Activated CD4-positive, alpha-beta T cell treated with anti-CD3 and anti-CD28 coated beads, Interleukin-2, amount 10 ng/mL, durations not matched to agents 24 days and 14 days (primary cell): ENCODE data around the gene COX7B2. TPM values are rescaled to one million over a fixed set of nuclear protein-coding genes. Genes with fewer than 3 reads are reported as not detected.

Experiments
- DNase-seq: peaks from one replicate; pipeline ENCODE4 v3.0.0; 2022
- H3K27ac Mint-ChIP-seq: one replicate; pipeline ENCODE4 v1.8.0; 2022; ENCODE audit warnings: mild to moderate bottlenecking, mixed read lengths
- H3K27me3 Mint-ChIP-seq: one replicate; pipeline ENCODE4 v1.8.0; 2022; ENCODE audit warnings: mixed read lengths
- H3K36me3 Mint-ChIP-seq: one replicate; pipeline ENCODE4 v1.8.0; 2022; ENCODE audit warnings: low read depth, mild to moderate bottlenecking, mixed read lengths
- H3K4me1 Mint-ChIP-seq: one replicate; pipeline ENCODE4 v1.8.0; 2021; ENCODE audit warnings: mixed read lengths
- H3K4me3 Mint-ChIP-seq: one replicate; pipeline ENCODE4 v1.8.0; 2022; ENCODE audit warnings: mild to moderate bottlenecking, moderate library complexity, mixed read lengths
- H3K9me3 Mint-ChIP-seq: one replicate; pipeline ENCODE4 v1.8.0; 2021; ENCODE audit warnings: mixed read lengths
- intact Hi-C: fragments of 100-400 bp; cut with micrococcal nuclease; formaldehyde crosslinking; loops from one replicate; pipeline ENCODE4 v1.15.1; 2023
- total RNA-seq: library from RNA; stranded (reverse); gene quantifications from 2 replicates; pipeline ENCODE4 v1.2.3, GENCODE V29; 2022

Gene COX7B2
- total RNA-seq, result not detected in 2 replicates

- Mint-ChIP-seq H3K9me3 (no peaks in the 10 kb centered on the region), H3K4me1 (no peaks in the 10 kb centered on the region), H3K27me3 (no peaks in the 10 kb centered on the region), H3K4me3 (no peak within 1 kb of the TSS), H3K36me3 (no peaks in the 10 kb centered on the region), H3K27ac (no peak within 1 kb of the TSS)
- intact Hi-C loops, result no loop called here
- no peak for DNase-seq
Measured at GRCh38 chr4:46909078-46909477, at the start of gene COX7B2. TSS of gene COX7B2 (minus strand) at chr4:46909245. CDS start at chr4:46735192, 174,053 bp downstream.

- Mint-ChIP-seq H3K4me1 (no peaks in the 10 kb centered on the region), H3K36me3 (no peaks in the 10 kb centered on the region), H3K27ac (no peak overlapping the region), H3K27me3 (peaks cover 2% of the 10 kb centered on the region), H3K4me3 (no peak overlapping the region), H3K9me3 (no peaks in the 10 kb centered on the region)
- no peak for DNase-seq
- intact Hi-C loops, result no loop called here
Measured at GRCh38 chr4:46956451-46956850, 47.4 kb upstream of the COX7B2 start.

- intact Hi-C loops, result no loop called here
Measured at GRCh38 chr4:46955601-46956000, 46.6 kb upstream of the COX7B2 start.

GRCh38 chr4:46954643-46955042, 45.6 kb upstream of the COX7B2 start:
- Mint-ChIP-seq H3K9me3 (no peaks in the 10 kb centered on the region), H3K4me3 (no peak overlapping the region), H3K27ac (no peak overlapping the region), H3K27me3 (peaks cover 2% of the 10 kb centered on the region), H3K36me3 (no peaks in the 10 kb centered on the region), H3K4me1 (no peaks in the 10 kb centered on the region)
- DNase-seq, result no peak
- intact Hi-C loops, result no loop called here

More at GRCh38 chr4:46955601-46956000, 46.6 kb upstream of the COX7B2 start:
- no peak for DNase-seq
- peaks cover 2% of the 10 kb centered on the region for H3K27me3 Mint-ChIP-seq
- H3K27ac Mint-ChIP-seq, result no peak overlapping the region
- no peak overlapping the region for H3K4me3 Mint-ChIP-seq
- no peaks in the 10 kb centered on the region for H3K36me3 Mint-ChIP-seq
- H3K4me1 Mint-ChIP-seq, result no peaks in the 10 kb centered on the region
- H3K9me3 Mint-ChIP-seq, result no peaks in the 10 kb centered on the region

- intact Hi-C loops, result no loop called here
- Mint-ChIP-seq H3K9me3 (no peaks in the 10 kb centered on the region), H3K4me1 (no peaks in the 10 kb centered on the region), H3K27me3 (peaks cover under 1% of the 10 kb centered on the region), H3K27ac (no peak overlapping the region), H3K36me3 (no peaks in the 10 kb centered on the region), H3K4me3 (no peak overlapping the region)
- DNase-seq, result no peak
Measured at GRCh38 chr4:46953564-46953963, 44.5 kb upstream of the COX7B2 start.

GRCh38 chr4:46952451-46952850, 43.4 kb upstream of the COX7B2 start:
- Mint-ChIP-seq H3K4me3 (no peak overlapping the region), H3K36me3 (no peaks in the 10 kb centered on the region), H3K9me3 (no peaks in the 10 kb centered on the region), H3K27ac (no peak overlapping the region), H3K4me1 (no peaks in the 10 kb centered on the region), H3K27me3 (no peaks in the 10 kb centered on the region)
- DNase-seq, result no peak
- intact Hi-C loops, result no loop called here

GRCh38 chr4:46950826-46951225, 41.8 kb upstream of the COX7B2 start:
- Mint-ChIP-seq H3K4me1 (no peaks in the 10 kb centered on the region), H3K9me3 (no peaks in the 10 kb centered on the region), H3K4me3 (no peak overlapping the region), H3K27ac (no peak overlapping the region), H3K36me3 (no peaks in the 10 kb centered on the region), H3K27me3 (no peaks in the 10 kb centered on the region)
- intact Hi-C loops, result no loop called here
- DNase-seq, result no peak

GRCh38 chr4:46949822-46950221, 40.8 kb upstream of the COX7B2 start:
- intact Hi-C loops, result no loop called here
- no peaks in the 10 kb centered on the region for H3K36me3 Mint-ChIP-seq
- no peak for DNase-seq
- no peak overlapping the region for H3K27ac Mint-ChIP-seq
- H3K4me3 Mint-ChIP-seq, result no peak overlapping the region
- H3K4me1 Mint-ChIP-seq, result no peaks in the 10 kb centered on the region
- no peaks in the 10 kb centered on the region for H3K9me3 Mint-ChIP-seq
- no peaks in the 10 kb centered on the region for H3K27me3 Mint-ChIP-seq

GRCh38 chr4:46947541-46947940, 38.5 kb upstream of the COX7B2 start:
- no peaks in the 10 kb centered on the region for H3K36me3 Mint-ChIP-seq
- intact Hi-C loops, result no loop called here
- no peak for DNase-seq
- no peak overlapping the region for H3K27ac Mint-ChIP-seq
- no peaks in the 10 kb centered on the region for H3K27me3 Mint-ChIP-seq
- no peaks in the 10 kb centered on the region for H3K9me3 Mint-ChIP-seq
- H3K4me3 Mint-ChIP-seq, result no peak overlapping the region
- no peaks in the 10 kb centered on the region for H3K4me1 Mint-ChIP-seq

GRCh38 chr4:46946919-46947536, 38.0 kb upstream of the COX7B2 start:
- intact Hi-C loops, result no loop called here

GRCh38 chr4:46945062-46945461, 36.0 kb upstream of the COX7B2 start:
- no peaks in the 10 kb centered on the region for H3K9me3 Mint-ChIP-seq
- no peak overlapping the region for H3K4me3 Mint-ChIP-seq
- H3K4me1 Mint-ChIP-seq, result no peaks in the 10 kb centered on the region

More at GRCh38 chr4:46946919-46947536, 38.0 kb upstream of the COX7B2 start:
- Mint-ChIP-seq H3K36me3 (no peaks in the 10 kb centered on the region), H3K27me3 (no peaks in the 10 kb centered on the region), H3K27ac (no peak overlapping the region), H3K9me3 (no peaks in the 10 kb centered on the region), H3K4me3 (no peak overlapping the region), H3K4me1 (no peaks in the 10 kb centered on the region)
- DNase-seq, result no peak

GRCh38 chr4:46944345-46944744, 35.3 kb upstream of the COX7B2 start:
- intact Hi-C loops, result no loop called here
- Mint-ChIP-seq H3K4me1 (no peaks in the 10 kb centered on the region), H3K4me3 (no peak overlapping the region), H3K27me3 (no peaks in the 10 kb centered on the region), H3K9me3 (no peaks in the 10 kb centered on the region), H3K27ac (no peak overlapping the region), H3K36me3 (no peaks in the 10 kb centered on the region)
- DNase-seq, result no peak

More at GRCh38 chr4:46945062-46945461, 36.0 kb upstream of the COX7B2 start:
- H3K27me3 Mint-ChIP-seq, result no peaks in the 10 kb centered on the region
- no peak for DNase-seq
- H3K36me3 Mint-ChIP-seq, result no peaks in the 10 kb centered on the region
- H3K27ac Mint-ChIP-seq, result no peak overlapping the region
- intact Hi-C loops, result no loop called here

- no peaks in the 10 kb centered on the region for H3K27me3 Mint-ChIP-seq
- DNase-seq, result no peak
- no peak overlapping the region for H3K4me3 Mint-ChIP-seq
- H3K4me1 Mint-ChIP-seq, result no peaks in the 10 kb centered on the region
- no peaks in the 10 kb centered on the region for H3K36me3 Mint-ChIP-seq
- intact Hi-C loops, result no loop called here
- H3K27ac Mint-ChIP-seq, result no peak overlapping the region
- no peaks in the 10 kb centered on the region for H3K9me3 Mint-ChIP-seq
Measured at GRCh38 chr4:46937493-46937892, 28.4 kb upstream of the COX7B2 start.

GRCh38 chr4:46934726-46935125, 25.7 kb upstream of the COX7B2 start:
- Mint-ChIP-seq H3K36me3 (no peaks in the 10 kb centered on the region), H3K27ac (no peak overlapping the region), H3K4me1 (no peaks in the 10 kb centered on the region), H3K9me3 (no peaks in the 10 kb centered on the region), H3K4me3 (no peak overlapping the region), H3K27me3 (no peaks in the 10 kb centered on the region)
- intact Hi-C loops, result no loop called here
- no peak for DNase-seq

GRCh38 chr4:46933686-46934085, 24.6 kb upstream of the COX7B2 start:
- Mint-ChIP-seq H3K9me3 (no peaks in the 10 kb centered on the region), H3K27ac (no peak overlapping the region), H3K4me3 (no peak overlapping the region), H3K36me3 (no peaks in the 10 kb centered on the region), H3K27me3 (no peaks in the 10 kb centered on the region), H3K4me1 (no peaks in the 10 kb centered on the region)
- no peak for DNase-seq
- intact Hi-C loops, result loop anchor here (2.0 kb wide), 1 partner anchor 189 kb away; no protein-coding TSS in a partner anchor
